Activated CD4-positive, alpha-beta T cell treated with anti-CD3 and anti-CD28 coated beads, Interleukin-2, amount 50 U/mL, for 48 hours (primary cell): ENCODE measurements around the gene RTN4R.

Experiments
- DNase-seq, 2 experiments: peaks; one replicate each; pipeline ENCODE4 v3.0.0-alpha.2; 2020

The RTN4R gene

DNA sequence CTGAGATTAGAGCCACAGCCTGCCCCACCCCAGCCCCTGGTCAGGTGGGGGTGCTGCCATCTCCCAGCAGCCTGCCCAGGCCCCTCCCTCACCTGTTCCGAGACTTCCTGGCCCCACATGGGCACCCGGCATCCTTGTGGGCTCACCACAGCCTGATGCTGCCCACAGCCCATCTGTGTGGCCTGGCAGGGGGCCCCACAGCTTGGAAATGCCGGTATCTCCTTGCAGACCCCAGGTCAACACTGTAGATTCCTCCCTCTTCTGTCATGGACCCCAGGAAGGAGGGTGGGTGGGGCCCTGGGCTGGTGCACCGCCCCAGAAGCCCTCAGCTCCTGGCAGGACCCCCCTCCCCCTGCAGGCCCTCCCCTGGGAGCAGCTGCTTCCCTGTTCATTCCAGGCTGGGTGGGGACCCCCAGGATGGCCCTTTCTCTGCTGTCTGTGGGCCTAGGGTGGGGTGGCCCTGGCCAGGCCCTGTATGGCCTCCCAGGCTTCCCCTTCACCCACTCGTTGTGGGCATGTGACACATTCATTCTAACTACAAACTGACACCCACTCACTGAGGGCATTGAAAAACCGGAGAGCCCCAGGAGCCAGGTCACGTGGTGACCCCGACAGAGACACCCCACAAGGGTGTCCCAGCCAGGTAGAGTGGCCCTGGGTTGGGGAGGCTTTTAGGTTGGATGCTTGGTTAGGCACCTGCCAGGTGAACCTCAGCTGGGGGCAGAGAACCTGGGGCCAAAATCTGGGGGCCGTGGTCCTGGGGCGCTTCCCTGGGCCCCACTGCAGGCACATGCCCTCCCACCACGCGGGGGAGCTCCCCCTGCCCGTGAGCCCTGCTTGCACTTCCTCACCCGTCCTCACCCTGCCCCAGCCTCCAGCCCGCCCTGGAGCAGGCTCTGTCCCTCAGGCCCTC is 73.2 kb downstream of the RTN4R start:
- DNase-seq = no peak

GRCh38 chr22:20193761-20194494 is 74.2 kb downstream of the RTN4R start:
- no peak for DNase-seq

DNA sequence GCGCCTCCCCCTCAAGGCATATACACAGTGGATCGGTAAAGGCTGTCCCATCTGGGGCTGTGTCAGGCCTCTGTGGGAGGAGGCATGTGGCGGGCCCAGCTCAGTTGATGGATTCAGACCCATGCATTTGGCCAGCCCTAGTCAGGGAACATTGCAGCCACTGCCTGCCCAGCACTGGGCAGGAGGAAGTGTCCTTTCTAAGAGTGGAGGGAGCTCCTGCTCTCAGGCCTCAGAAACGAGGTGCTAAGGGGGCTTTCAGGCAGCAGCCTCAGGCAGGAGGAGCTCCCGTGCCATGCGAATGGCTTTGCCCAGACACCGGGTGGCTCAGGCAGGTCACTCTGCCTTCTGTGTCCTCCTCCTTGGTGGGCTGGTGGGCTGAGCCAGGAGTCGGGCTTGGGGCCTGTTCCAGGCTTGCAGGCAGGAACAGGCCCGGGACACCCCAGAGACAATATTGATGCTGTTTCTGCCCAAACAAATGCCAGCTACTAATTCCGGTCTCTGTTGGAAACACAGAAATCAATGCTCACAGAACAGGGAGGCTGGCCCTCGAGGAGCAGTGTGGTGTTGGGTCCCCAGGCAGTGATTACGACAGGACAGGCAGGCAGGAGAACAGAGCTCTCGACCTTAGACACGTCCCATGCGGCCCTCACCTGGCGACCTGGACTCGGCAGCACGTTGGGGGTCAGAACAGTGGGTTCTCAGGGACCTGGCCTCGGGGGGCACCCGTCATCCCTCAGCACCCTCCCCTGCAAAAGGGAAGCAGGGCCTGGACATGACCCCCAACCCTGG is 75.0 kb downstream of the RTN4R start:
- DNase-seq = no peak

GRCh38 chr22:20192293-20192971 is 75.7 kb downstream of the RTN4R start:
- no peak for DNase-seq

GRCh38 chr22:20191803-20192202 is 76.3 kb downstream of the RTN4R start:
- DNase-seq = no peak
